NCI-H1105 (cell line): ENCODE results near the gene SV2B.

ENCODE experiments used
- DNase-seq: peaks from one replicate; lab custom pipeline; 2025; lab: John Stamatoyannopoulos, UW

Gene SV2B

DNA sequence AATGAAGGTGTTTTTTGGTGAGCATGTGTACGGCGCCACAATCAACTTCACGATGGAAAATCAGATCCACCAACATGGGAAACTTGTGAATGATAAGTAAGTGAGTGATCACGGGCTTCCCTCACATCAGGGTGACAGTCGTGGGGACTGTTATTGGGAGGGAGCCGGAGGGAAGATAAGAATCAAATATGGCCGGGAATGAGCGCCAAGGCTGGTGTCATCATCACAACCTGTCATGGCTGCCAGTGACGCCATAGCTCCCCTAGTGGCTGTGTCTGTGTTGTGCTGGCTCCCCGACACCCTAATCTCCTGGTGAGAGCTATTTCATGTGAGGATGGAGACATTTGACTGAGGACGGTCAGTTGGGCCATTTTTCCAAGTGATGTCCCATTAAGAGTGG lies 168.5 kb downstream of the SV2B start:
- DNase-seq = no peak

DNA sequence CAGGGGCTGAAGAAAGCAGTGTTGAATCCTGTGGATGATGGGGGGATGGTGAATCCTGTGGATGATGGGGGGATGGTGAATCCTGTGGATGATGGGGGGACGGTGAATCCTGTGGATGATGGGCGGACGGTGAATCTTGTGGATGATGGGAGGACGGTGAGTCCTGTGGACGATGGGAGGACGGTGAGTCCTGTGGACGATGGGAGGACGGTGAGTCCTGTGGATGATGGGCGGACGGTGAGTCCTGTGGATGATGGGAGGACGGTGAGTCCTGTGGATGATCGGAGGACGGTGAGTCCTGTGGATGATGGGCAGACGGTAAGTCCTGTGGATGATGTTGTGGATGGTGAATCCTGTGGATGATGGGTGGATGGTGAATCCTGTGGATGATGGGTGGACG lies 170.7 kb downstream of the SV2B start:
- DNase-seq = no peak

DNA sequence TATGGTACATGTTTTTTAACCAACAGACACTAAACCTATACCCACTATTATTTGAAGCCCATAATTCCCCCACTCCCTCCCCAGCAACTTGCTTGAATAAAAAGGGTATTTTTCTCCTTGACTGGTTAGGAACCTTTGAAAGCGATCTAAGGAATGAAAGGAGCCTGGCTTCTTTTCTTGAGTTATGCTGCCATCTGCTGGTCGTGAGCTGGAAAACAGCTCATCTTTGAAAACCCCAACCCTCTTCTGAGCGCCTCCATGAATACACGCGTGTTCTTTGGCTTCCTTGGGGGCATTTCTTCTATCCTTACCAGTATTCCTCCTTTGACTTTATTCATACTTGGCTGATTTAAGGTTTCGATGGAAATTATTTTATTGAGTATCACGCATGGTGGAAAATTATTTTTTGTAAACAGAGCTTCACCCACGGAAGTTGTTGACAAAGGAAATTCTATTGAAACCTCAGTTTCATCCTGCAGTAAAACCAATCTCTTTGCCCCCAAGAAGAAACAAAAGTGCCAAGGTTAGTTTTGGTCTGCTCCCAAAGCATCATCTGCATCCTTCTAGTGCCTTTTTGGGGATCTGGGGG lies 171.6 kb downstream of the SV2B start:
- peak; percentile 39 for DNase-seq

DNA sequence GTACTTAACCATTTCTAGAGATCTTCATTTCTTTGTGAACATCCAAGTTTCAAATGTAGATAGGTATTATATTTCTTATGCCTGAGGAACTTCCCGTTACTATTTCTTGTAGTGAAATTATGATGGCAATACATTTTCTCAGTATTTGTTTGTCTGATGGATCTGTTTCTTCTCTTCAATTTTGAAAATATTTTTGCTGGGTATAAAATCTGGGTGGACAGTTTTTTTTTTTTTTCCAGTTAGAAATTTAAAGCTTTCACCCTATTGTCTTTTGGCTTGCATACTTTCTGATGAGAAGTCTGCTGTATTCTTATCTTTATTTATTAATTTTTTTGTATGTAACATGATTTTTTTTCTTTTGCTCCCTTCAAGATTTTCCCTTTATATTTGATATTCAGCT lies 175.8 kb downstream of the SV2B start:
- DNase-seq = no peak

DNA sequence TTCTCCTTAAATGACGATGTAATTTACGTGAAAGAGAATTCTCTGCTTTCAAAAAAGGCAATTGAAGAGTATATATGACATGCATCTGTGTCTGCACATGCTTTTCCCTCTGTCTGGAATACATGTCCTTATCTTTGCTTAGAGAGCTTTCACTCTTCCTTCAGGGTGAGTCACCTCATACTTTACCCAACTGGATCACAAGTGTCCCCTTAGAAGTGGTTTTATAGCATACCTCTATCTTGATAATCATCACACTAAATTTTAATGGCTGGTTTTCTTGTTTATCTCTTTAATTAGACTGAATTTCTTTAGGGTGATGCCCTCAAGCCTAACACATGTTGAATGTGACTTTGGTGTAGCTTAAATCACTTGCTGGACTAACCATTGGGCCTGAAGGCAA lies 178.9 kb downstream of the SV2B start:
- DNase-seq = no peak

DNA sequence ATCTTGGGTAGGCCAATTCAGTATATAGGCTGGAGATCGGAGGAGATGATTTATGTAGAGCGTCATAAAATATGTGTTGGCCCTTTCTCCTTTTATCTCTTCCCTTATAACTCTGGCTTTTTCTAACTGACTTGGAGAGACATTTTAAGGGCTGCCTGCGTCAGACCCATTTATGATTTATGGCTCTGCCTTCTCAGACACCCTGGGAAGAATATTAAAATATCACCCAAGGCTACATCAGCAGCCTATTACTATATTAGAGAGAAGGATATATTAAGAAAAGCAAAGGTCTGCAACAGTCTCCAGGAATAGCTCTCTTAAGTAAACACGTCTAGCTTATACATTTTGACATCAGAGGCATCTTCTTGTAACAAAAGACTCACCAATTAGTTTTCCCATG lies 179.4 kb downstream of the SV2B start:
- no peak for DNase-seq

DNA sequence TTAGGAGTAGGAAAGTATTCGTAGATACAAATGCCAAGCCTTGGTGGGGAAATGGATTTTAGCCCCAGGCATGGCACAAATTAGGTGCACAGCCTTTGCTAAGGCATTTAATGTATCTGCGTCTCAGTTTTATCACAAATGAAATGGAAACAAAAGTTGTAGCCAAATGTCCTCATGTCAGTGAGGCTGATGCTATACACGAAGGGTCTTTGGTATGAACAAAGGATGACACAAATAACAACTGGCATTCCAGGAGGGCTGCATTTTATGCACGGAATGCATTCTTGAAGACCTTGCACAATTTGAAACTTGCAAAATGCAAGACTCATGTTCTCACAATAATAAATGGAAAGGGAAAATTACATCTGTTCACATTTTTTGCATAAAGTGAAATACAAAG lies 181.9 kb downstream of the SV2B start:
- no peak for DNase-seq

DNA sequence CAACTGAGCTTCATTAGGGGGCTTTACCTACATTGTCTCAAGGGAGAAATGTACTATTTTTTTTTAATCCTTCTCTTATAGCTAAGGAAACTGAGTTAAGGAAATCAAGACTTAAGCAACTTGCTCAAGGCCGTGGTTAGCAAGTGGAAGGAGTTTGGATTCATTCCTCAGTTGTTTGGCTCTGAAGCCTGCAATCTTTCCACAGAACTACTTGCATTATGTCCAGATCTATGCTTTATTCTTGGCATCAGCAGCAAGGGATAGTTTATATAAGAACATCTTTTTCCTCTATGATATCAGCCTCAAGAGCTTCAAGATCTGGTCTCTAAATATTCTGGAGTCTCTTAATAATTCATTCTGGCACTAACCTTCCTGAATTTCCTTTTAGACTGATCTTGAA lies 182.4 kb downstream of the SV2B start:
- no peak for DNase-seq

DNA sequence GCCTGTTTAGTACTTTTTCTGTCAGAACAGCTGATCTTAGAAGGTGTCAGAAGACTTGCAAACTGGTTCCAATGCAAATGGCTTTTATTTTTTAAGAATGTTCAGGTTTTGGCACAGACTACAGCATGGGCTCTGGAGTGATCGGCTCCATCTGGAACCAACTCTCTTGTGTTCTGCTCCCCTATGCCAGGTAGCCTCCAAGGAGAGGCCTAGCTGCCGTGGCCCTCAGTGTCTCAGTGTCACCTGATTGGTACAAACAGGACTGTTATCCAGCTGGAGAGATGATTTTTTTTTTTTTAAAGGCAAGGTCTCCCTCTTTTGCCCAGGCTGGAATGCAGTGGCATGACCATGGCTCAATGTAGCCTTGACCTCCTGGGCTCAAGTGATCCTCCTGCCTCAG lies 183.1 kb downstream of the SV2B start:
- no peak for DNase-seq

DNA sequence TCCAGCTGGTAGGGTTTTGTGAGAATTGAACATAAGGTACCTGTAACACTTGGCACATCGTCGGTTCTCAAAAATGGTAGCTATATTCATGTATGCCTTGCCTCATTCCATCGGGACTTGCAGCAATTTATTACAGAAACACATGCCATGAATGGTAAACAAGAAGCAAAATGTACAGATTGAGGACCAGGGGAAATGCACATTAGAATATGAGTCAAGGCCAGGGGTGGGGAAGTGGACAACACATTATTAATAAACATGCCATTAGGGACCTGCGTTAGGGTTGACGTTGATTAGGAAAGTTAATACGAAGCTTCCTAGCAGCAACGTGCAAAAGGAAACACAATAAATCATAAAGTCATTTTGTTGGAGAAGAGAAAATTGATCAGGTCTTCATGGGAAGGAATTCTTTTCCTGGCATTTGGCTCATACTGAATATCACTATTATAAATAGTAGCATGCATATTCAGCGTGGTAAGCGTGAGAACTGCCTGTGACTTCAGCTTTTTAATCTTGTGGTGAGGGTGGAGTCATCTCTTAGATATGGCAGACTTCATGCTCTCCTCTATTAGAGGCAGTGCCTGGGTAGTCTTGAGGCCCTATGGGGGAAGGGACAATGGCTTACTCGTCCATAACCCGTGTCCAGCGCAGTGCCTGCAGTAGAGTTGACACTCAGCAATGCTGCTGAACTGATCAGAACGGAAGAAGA lies 184.9 kb downstream of the SV2B start:
- DNase-seq = no peak

DNA sequence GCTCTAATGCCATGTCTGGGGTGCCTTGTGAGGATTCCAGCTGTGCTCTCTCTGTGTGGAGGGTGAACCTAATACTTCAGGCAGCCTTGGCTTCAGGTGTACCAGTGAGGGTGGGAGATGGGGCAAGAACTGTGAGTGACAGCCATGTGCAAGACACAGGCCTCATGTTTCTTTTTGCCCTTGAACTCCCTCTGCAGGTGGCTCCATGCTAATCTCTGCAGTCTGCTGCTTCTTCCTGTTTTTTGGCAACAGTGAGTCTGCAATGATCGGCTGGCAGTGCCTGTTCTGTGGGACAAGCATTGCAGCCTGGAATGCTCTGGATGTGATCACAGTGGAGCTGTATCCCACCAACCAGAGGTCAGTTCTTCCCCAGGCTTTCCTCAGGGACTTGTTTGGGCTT lies 189.3 kb downstream of the SV2B start:
- no peak for DNase-seq

DNA sequence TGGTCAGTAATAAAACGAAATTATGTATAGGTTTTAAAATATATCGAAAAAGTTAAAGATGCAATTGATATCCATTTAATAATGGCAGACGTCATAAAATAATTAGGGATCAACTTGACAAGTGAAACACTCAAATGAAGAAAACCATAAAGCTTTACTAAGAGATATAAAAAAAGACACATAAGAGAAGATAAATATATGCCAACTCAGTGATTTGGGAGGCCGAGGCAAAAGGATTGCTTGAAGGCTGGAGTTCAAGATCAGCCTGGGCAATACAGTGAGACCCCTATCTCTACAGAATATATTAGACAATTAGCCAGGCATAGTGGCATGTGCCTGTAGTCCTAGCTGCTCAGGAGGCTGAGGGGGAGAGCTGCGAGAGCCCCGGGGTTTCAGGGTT lies 190.5 kb downstream of the SV2B start:
- no peak for DNase-seq

DNA sequence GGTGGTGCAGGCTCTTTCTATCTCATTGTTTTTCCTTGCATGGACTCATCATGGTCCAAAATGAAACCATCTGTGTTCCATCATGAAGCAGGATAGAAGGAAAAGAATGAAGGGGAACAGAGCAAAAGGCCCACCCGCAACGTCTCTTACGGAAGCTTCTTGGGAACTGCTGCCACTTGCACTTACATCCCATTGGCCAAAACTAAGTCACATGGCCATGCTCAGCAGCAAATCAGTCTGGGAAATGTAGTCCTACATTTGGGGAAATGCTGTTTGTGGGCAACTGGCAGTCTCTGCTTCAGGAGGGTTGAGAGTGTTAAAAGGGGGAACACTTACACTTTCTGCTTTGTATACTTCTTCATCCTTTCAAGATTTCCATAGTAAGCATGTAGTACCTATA lies 191.6 kb downstream of the SV2B start:
- DNase-seq = no peak

DNA sequence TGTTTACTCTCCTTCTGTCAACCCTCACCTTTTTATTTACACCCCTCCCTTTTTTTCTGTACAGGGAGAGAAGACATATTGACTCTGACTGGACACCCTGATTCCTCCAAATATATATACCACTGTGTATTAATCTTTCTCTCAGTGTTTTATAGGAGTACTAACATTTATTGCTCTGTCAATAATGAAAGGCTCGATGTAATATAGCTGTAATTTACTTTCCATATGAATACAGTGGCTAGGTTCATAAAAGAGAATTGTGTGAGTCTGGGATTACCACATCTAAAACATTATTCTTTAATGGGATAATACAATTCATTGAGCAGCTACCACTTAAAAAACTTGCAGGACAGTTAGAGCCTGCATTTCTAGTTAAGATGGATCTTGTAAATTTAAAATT lies 194.3 kb downstream of the SV2B start:
- no peak for DNase-seq

DNA sequence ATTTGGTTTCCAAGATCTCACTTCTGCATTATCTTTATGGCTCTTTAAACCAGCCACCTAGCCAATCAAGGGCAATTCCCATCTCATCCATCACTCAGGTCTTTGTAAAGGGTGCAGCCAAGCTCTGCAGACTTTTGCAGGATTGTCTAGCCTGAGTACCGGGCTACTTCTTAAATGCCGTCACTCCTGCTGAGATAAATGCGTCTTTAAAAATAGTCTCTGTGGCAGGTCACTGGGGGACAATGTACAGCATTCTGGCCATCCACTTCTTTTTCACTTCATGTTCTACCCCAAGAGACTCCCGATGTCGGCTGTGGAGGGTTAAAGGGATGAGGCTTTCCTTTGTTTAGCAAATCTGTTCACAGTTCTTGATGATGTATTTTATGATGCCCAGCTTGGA lies 194.7 kb downstream of the SV2B start:
- DNase-seq = no peak

DNA sequence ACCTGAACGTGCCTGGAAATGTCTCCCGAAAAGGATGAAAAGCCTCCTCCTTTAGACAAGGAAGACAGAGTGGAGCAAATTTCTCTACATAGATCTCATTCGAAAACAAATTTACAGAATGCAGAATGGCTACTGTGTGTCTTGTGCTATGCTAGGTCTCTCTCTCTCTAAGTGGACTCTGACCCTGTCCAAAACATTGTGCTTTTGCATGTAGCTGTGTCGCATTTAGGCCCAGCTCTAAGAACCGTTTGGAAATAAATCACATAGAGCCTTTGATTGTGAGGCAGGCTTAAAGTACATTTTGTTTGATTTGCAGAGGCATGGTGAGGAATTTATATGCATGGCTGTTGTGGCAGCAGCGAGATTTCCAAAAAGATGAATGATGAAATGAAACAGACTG lies 198.0 kb downstream of the SV2B start:
- DNase-seq = no peak

DNA sequence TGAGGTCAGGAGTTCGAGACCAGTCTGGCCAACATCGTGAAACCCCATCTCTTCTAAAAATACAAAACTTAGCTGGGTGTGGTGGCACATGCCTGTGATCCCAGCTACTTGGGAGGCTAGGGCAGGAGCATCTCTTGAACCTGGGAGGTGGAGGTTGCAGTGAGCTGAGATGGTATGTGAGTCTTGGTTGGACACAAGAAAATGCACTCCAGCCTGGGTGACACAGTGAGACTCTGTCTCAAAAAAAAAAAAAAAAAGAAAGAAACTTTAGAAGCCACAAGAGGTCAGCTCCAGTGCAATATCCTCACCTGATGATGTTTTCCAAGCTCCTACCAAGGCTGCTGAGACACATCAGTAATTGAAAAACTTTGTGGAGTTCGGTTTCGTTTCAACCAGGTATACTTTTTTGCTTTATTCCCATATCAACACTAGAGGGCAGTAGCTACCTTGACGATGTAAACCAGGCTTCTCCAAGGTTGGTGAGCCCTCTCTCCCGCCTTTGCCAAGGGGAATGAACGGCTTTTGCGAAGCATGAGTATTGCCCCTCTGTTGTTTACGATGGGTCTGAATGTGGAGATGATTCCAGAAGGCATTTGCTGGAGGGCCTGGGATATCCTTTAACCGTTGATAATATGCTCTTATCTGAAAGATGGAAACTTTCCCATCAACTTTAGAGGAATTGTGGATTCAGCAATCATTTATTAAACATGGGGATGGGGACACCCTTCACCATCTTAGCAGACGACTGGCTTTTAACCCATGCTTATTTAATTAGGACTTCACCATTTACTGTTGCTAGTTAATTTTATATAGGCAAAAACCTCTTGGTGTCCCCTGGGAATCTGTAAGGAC lies 202.8 kb downstream of the SV2B start:
- peak; percentile 57 for DNase-seq

DNA sequence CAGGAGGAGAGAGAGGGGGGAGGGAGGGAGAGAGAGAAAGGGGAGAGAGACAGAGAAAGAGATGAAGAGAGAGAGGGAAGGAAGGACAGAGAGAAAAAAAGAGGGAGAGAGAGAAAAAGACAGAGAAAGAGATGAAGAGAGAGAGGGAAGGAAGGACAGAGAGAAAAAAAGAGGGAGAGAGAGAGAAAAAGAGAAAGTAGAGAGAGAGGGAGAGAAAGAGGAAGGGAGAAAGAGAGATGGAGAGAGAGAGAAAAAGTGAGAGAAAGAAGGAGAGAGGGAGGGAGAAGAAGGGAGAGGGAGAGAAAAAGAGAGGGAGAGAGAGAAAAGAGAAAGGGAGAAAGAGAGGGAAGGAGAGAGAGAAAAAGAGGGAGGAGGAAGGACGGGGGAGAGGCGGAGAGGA lies 204.2 kb downstream of the SV2B start:
- DNase-seq = no peak

DNA sequence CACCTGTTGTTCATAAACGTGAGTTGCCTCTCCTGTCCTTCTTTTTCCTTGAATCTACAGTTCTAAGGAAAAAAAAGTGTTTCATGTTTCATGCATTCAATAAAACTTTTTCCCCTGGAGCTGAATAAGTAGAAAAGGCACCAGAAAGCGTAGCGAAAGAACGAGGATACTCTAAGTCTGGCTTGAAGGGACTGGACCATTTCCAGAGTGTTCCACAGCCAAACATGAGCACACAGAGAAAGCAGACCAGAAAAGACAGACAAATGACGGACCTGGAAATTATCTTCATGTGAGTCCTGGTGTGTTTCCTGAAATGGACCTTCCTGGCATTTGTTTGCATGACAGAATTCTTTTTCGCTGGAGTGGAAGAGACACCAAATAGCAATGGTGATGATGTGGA lies 204.7 kb downstream of the SV2B start:
- DNase-seq = no peak

DNA sequence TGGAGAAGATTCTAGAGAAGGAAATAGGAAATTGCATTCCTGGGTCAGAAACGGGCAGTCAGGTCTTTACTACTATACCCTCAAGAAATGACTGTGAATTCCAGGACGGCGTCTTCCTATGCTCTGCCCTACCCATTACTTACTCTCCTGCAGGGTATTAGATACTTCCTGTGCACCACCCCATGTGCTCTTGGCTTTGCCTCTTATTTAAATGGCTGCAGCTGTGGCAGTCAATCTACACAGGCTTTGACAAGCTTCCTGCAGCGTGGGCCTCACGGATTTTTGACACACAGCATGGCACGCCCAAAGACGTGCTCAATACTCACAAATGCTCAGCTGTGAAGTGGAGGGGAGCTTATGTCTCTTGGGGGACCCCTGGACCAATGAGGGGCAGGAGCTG lies 206.1 kb downstream of the SV2B start:
- DNase-seq = no peak

DNA sequence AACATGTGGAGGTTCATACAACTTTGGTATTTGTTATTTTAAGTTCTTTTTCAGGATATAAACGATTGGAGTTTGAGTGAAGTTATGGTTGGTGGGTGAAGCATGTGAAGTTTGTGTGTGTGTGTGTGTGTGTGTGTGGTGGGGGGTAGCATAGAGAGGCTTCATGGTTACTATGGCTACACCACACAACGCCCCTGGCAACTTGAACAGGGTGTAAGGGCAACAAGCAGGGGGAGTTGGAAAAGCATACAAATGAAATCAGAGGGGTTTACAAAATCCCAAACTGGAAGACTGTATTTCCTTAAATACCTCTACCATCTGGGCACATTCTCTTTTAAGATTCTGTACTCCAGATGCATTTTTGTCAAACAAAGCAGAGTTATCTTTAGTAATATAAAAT lies 207.5 kb downstream of the SV2B start:
- no peak for DNase-seq

DNA sequence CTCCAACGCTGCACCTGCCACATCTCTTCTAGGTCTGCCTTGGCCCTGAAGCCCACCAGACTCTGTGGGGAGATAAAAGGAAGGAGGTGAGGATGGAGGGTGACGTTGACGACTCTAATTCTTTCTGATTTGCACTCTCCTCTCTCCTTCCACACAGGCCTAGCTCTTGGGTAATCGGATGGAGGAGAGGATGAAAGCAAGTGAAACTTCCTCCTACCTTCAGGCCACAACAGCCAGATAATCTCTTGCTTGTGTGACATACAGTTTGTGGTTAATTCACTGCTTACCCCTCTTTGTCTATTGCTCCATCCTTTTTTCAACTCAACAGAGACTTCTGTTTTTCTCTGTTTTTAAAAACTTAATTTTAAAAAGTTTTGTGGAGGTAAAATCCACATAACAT lies 208.1 kb downstream of the SV2B start:
- DNase-seq = no peak

DNA sequence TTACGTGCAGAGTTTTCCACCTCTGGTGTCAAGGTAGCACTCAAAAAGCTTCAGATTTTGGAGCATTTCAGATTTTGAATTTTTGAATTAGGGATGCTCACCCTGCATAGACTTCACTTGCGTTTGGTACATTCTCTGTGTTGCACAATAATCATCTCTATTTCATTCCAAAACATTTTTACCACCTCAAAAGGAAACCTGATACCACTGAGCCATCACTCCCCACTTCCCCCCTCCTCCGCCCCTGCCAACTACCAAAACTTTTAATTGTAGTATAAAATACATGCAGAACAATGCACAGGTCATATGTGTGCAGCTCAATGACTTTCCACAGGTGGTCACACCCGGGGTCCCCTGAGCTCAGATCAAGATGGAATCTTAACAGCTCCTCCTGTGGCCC lies 208.8 kb downstream of the SV2B start:
- no peak for DNase-seq
